T1000 (cell line): ENCODE results near the gene DENND10.
"Not testable (repeated sequence)": the region's sequence is repeated elsewhere in the genome, so short reads cannot be mapped to it uniquely, and the experiment has no call there.

Source experiments
- DNase-seq: peaks from one replicate; lab custom pipeline; 2025; ENCODE audit warnings: mixed read lengths; lab: John Stamatoyannopoulos, UW

Gene DENND10

GRCh38 chr10:119100434-119101238 lies 3.3 kb upstream of the DENND10 start:
- no peak for DNase-seq

- DNase-seq, result no peak
Observed at GRCh38 chr10:119101366-119102098, 2.4 kb upstream of the DENND10 start.

- DNase-seq, result no peak
Observed at GRCh38 chr10:119103241-119103902, 541 bp upstream of the DENND10 start.

- no peak for DNase-seq
Observed at GRCh38 chr10:119104654-119105015, 722 bp downstream of the DENND10 start.

- DNase-seq, result no peak
Observed at GRCh38 chr10:119105155-119105554, 1.2 kb downstream of the DENND10 start.

GRCh38 chr10:119105899-119106298 lies 2.0 kb downstream of the DENND10 start:
- not testable (repeated sequence) for DNase-seq

GRCh38 chr10:119107106-119107505 lies 3.2 kb downstream of the DENND10 start:
- not testable (repeated sequence) for DNase-seq

- not testable (repeated sequence) for DNase-seq
Observed at GRCh38 chr10:119107771-119108170, 3.9 kb downstream of the DENND10 start.

- DNase-seq, result no peak
Observed at GRCh38 chr10:119112056-119112455, 8.1 kb downstream of the DENND10 start.

- DNase-seq, result no peak
Observed at GRCh38 chr10:119113751-119114732, 10.1 kb downstream of the DENND10 start.

- DNase-seq, result no peak
Observed at GRCh38 chr10:119115926-119116325, 12.0 kb downstream of the DENND10 start.

GRCh38 chr10:119116326-119116951 lies 12.5 kb downstream of the DENND10 start:
- DNase-seq, result no peak

- DNase-seq, result no peak
Observed at GRCh38 chr10:119118231-119118630, 14.3 kb downstream of the DENND10 start.

GRCh38 chr10:119119400-119119799 lies 15.5 kb downstream of the DENND10 start:
- DNase-seq, result no peak

- no peak for DNase-seq
Observed at GRCh38 chr10:119120413-119120867, 16.5 kb downstream of the DENND10 start.

- no peak for DNase-seq
Observed at GRCh38 chr10:119120875-119121274, 17.0 kb downstream of the DENND10 start.

- no peak for DNase-seq
Observed at GRCh38 chr10:119125942-119126341, 22.0 kb downstream of the DENND10 start.

- no peak for DNase-seq
Observed at GRCh38 chr10:119129721-119130120, 25.8 kb downstream of the DENND10 start.

- no peak for DNase-seq
Observed at GRCh38 chr10:119131512-119132240, 27.8 kb downstream of the DENND10 start.
